Trophoblast cell (in vitro differentiated cells and primary cell): ENCODE data around the gene TEX101.

ENCODE experiments used
- DNase-seq, 2 donors: peaks; one replicate each; pipeline ENCODE4 v3.0.0-alpha.2; 2016
- H2AFZ ChIP-seq: 2 replicates; pipeline ENCODE4 v1.6.1; 2013; ENCODE audit warnings: low read length, moderate library complexity, mild to moderate bottlenecking; ENCODE audit not compliant: insufficient read depth, poor library complexity
- H2AK5ac ChIP-seq: 2 replicates; pipeline ENCODE4 v1.6.1; 2013; ENCODE audit warnings: mild to moderate bottlenecking, low read length
- H2BK120ac ChIP-seq: 2 replicates; pipeline ENCODE4 v1.6.1; 2013; ENCODE audit warnings: low read length, mild to moderate bottlenecking, moderate library complexity; ENCODE audit not compliant: insufficient read depth, poor library complexity
- H2BK12ac ChIP-seq: 2 replicates; pipeline ENCODE4 v1.6.1; 2013; ENCODE audit warnings: mild to moderate bottlenecking, low read length, moderate library complexity
- H2BK5ac ChIP-seq: 2 replicates; pipeline ENCODE4 v1.6.1; 2013; ENCODE audit warnings: low read length, low read depth, moderate library complexity, mild to moderate bottlenecking; ENCODE audit not compliant: poor library complexity
- H3K14ac ChIP-seq: 2 replicates; pipeline ENCODE4 v1.6.1; 2013; ENCODE audit warnings: mild to moderate bottlenecking, low read length
- H3K18ac ChIP-seq: 2 replicates; pipeline ENCODE4 v1.6.1; 2013; ENCODE audit warnings: mild to moderate bottlenecking, low read length
- H3K23ac ChIP-seq: 2 replicates; pipeline ENCODE4 v1.6.1; 2013; ENCODE audit warnings: low read length
- H3K27ac ChIP-seq: 2 replicates; pipeline ENCODE4 v1.5.1; 2013; ENCODE audit warnings: low read depth, mild to moderate bottlenecking, inconsistent platforms, low read length, moderate library complexity
- H3K27me3 ChIP-seq: 2 replicates; pipeline ENCODE4 v1.6.1; 2013; ENCODE audit warnings: inconsistent platforms, mild to moderate bottlenecking, low read length, moderate library complexity; ENCODE audit not compliant: insufficient read depth
- H3K36me3 ChIP-seq, 2 experiments: 1 replicate in 1 of 2; 2 replicates in 1 of 2; pipeline ENCODE4 v1.6.1; 2013; ENCODE audit warnings: low read length in 2 of 2, mild to moderate bottlenecking in 2 of 2, moderate library complexity in 1 of 2; ENCODE audit not compliant: insufficient read depth in 2 of 2, control insufficient read depth in 1 of 2
- H3K4ac ChIP-seq: 2 replicates; pipeline ENCODE4 v1.6.1; 2013; ENCODE audit warnings: low read depth, mild to moderate bottlenecking, low read length, moderate library complexity
- H3K4me1 ChIP-seq, 2 experiments: 1 replicate in 1 of 2; 2 replicates in 1 of 2; pipeline ENCODE4 v1.6.1; 2013; ENCODE audit warnings: low read length in 2 of 2, mild to moderate bottlenecking in 2 of 2, moderate library complexity in 1 of 2; ENCODE audit not compliant: insufficient read depth in 2 of 2, control insufficient read depth in 1 of 2
- H3K4me2 ChIP-seq: 2 replicates; pipeline ENCODE4 v1.6.1; 2013; ENCODE audit warnings: inconsistent platforms, mild to moderate bottlenecking, low read length, moderate library complexity
- H3K4me3 ChIP-seq: 2 replicates; pipeline ENCODE4 v1.5.1; 2013; ENCODE audit warnings: mild to moderate bottlenecking, low read depth, low read length, inconsistent platforms
- H3K79me1 ChIP-seq: one replicate; pipeline ENCODE4 v1.6.1; 2013; ENCODE audit warnings: low read length
- H3K79me2 ChIP-seq: 2 replicates; pipeline ENCODE4 v1.6.1; 2013; ENCODE audit warnings: low read length, mild to moderate bottlenecking; ENCODE audit not compliant: control insufficient read depth, insufficient read depth, poor library complexity
- H3K9ac ChIP-seq: 2 replicates; pipeline ENCODE4 v1.6.1; 2013; ENCODE audit warnings: mild to moderate bottlenecking, low read length
- H3K9me3 ChIP-seq: 2 replicates; pipeline ENCODE4 v1.6.1; 2013; ENCODE audit warnings: low read depth, mild to moderate bottlenecking, control low read depth, inconsistent platforms, low read length; ENCODE audit not compliant: insufficient read depth
- H4K12ac ChIP-seq: 2 replicates; pipeline ENCODE4 v1.6.1; 2013; ENCODE audit warnings: low read depth, mild to moderate bottlenecking, low read length, moderate library complexity
- H4K8ac ChIP-seq: 2 replicates; pipeline ENCODE4 v1.6.1; 2013; ENCODE audit warnings: low read depth, mild to moderate bottlenecking, low read length, moderate library complexity
- H4K91ac ChIP-seq: one replicate; pipeline ENCODE4 v1.6.1; 2013; ENCODE audit warnings: low read depth, mild to moderate bottlenecking, low read length, moderate library complexity
- WGBS: extraction: QIAGEN DNeasy Blood & Tissue Kit; methylation state at CpG from one replicate; pipeline ENCODE4 v1.1.7; 2013; ENCODE audit warnings: missing lambda C conversion rate; ENCODE audit not compliant: insufficient read length, insufficient coverage; ENCODE audit errors: extremely low coverage; 5-methylcytosine and 5-hydroxymethylcytosine counted together

TEX101 gene

DNA sequence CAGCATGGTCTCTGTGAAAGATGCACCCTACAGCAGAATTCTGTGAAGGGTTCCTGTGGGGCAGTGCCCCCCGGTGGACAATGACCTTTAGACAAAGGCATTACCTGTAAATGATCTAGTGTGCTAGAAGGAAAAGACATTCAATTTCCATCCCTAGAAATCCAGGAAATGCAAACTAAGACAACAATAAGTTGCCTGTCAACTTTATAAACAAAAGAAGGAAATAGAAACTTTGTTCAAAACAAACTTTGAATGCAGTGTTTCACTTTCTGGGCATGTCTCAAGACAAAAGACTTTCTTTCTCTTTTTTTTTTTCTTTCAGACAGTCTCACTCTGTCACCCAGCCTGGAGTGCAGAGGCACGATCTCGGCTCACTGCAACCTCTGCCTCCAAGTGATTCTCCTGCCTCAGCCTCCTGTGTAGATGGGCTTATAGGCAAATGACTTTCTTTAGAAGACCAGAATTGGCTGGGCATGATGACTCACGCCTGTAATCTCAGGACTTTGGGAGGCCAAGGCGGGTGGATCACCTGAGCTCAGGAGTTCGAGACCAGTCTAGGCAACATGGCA, 15.5 kb downstream of the TEX101 start:
- no CpG with 5 or more reads among the region's 6 CpGs for WGBS
- no peak overlapping the region for H2BK5ac ChIP-seq
- H2AFZ ChIP-seq: no peak overlapping the region
- no peak overlapping the region for H4K8ac ChIP-seq
- H3K4ac ChIP-seq: no peak overlapping the region
- no peak overlapping the region for H3K18ac ChIP-seq
- H3K9ac ChIP-seq: no peak overlapping the region
- no peak for DNase-seq
- H3K27ac ChIP-seq: no peak overlapping the region
- no peak overlapping the region for H2AK5ac ChIP-seq
- H2BK12ac ChIP-seq: no peak overlapping the region
- no peak overlapping the region for H4K91ac ChIP-seq
- no peaks in the 10 kb centered on the region for H3K79me1 ChIP-seq
- no peak overlapping the region for H2BK120ac ChIP-seq
- H3K9me3 ChIP-seq: no peaks in the 10 kb centered on the region
- H3K4me2 ChIP-seq: no peak overlapping the region
- H3K4me3 ChIP-seq: no peak overlapping the region
- no peak overlapping the region for H4K12ac ChIP-seq
- H3K27me3 ChIP-seq: no peaks in the 10 kb centered on the region
- H3K14ac ChIP-seq: no peak overlapping the region
- H3K79me2 ChIP-seq: no peaks in the 10 kb centered on the region
- H3K36me3 ChIP-seq: no peaks in the 10 kb centered on the region
- H3K23ac ChIP-seq: no peak overlapping the region
- H3K4me1 ChIP-seq: no peaks in the 10 kb centered on the region

- Histone ChIP-seq H3K36me3 (no peaks in the 10 kb centered on the region), H3K9ac (no peak overlapping the region), H3K23ac (no peak overlapping the region), H4K12ac (no peak overlapping the region), H2BK12ac (no peak overlapping the region), H4K91ac (no peak overlapping the region), H3K27me3 (no peaks in the 10 kb centered on the region), H3K4me3 (no peak overlapping the region), H3K14ac (no peak overlapping the region), H3K4ac (no peak overlapping the region), H3K79me1 (no peaks in the 10 kb centered on the region), H4K8ac (no peak overlapping the region), H2AFZ (no peak overlapping the region), H3K27ac (no peak overlapping the region), H3K4me2 (no peak overlapping the region), H3K4me1 (no peaks in the 10 kb centered on the region), H3K9me3 (no peaks in the 10 kb centered on the region), H2BK5ac (no peak overlapping the region), H2BK120ac (no peak overlapping the region), H2AK5ac (no peak overlapping the region), H3K79me2 (no peaks in the 10 kb centered on the region), H3K18ac (no peak overlapping the region)
- DNase-seq: no peak
- WGBS: no CpG with 5 or more reads among the region's 9 CpGs
Measured at GRCh38 chr19:43430976-43431375, 16.3 kb downstream of the TEX101 start.

GRCh38 chr19:43433358-43433673, 18.6 kb downstream of the TEX101 start:
- Histone ChIP-seq H3K23ac (no peak overlapping the region), H2AFZ (no peak overlapping the region), H3K18ac (no peak overlapping the region), H3K4me3 (no peak overlapping the region), H2BK120ac (no peak overlapping the region), H3K79me1 (no peaks in the 10 kb centered on the region), H3K14ac (no peak overlapping the region), H2BK5ac (no peak overlapping the region), H4K8ac (no peak overlapping the region), H3K9ac (no peak overlapping the region), H3K9me3 (no peaks in the 10 kb centered on the region), H3K79me2 (no peaks in the 10 kb centered on the region), H3K4me1 (no peaks in the 10 kb centered on the region), H2BK12ac (no peak overlapping the region), H3K27ac (no peak overlapping the region), H3K27me3 (no peaks in the 10 kb centered on the region), H3K4me2 (no peak overlapping the region), H4K12ac (no peak overlapping the region), H2AK5ac (no peak overlapping the region), H4K91ac (no peak overlapping the region), H3K4ac (no peak overlapping the region), H3K36me3 (no peaks in the 10 kb centered on the region)
- no CpG with 5 or more reads among the region's 2 CpGs for WGBS
- DNase-seq: no peak

DNA sequence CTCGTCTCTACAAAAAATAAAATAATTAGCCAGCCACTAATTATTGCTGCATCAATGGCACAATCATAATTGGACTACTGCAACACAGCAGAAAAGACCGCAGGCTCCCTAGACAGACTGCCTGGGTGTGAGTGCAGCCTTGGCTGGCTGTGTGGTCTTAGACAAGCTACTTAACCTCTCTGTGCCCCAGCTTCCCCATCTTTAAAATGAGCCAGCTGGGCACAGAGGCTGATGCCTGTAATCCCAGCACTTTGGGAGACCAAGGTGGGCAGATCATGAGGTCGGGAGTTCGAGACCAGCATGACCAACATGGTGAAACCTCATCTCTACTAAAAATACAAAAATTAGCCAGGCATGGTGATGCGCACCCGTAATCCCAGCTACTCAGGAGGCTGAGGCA, 19.0 kb downstream of the TEX101 start:
- Histone ChIP-seq H4K8ac (no peak overlapping the region), H3K9me3 (no peaks in the 10 kb centered on the region)
- no CpG with 5 or more reads among the region's 6 CpGs for WGBS

More for the DNA sequence above, 19.0 kb downstream of the TEX101 start:
- Histone ChIP-seq H3K14ac (no peak overlapping the region), H2BK5ac (no peak overlapping the region), H2AK5ac (no peak overlapping the region), H2BK120ac (no peak overlapping the region), H2BK12ac (no peak overlapping the region), H3K27me3 (no peaks in the 10 kb centered on the region), H3K18ac (no peak overlapping the region), H3K4me2 (no peak overlapping the region), H4K91ac (no peak overlapping the region), H3K79me1 (no peaks in the 10 kb centered on the region), H3K9ac (no peak overlapping the region), H3K4me1 (no peaks in the 10 kb centered on the region), H4K12ac (no peak overlapping the region), H3K36me3 (no peaks in the 10 kb centered on the region), H3K23ac (no peak overlapping the region), H3K79me2 (no peaks in the 10 kb centered on the region), H3K27ac (no peak overlapping the region), H3K4ac (no peak overlapping the region), H2AFZ (no peak overlapping the region), H3K4me3 (no peak overlapping the region)
- DNase-seq: no peak
